ENCODE measurements around the gene DPP9.
"Not testable (repeated sequence)": the region's sequence is repeated elsewhere in the genome, so short reads cannot be mapped to it uniquely, and the experiment has no call there.

DPP9 gene

DNA sequence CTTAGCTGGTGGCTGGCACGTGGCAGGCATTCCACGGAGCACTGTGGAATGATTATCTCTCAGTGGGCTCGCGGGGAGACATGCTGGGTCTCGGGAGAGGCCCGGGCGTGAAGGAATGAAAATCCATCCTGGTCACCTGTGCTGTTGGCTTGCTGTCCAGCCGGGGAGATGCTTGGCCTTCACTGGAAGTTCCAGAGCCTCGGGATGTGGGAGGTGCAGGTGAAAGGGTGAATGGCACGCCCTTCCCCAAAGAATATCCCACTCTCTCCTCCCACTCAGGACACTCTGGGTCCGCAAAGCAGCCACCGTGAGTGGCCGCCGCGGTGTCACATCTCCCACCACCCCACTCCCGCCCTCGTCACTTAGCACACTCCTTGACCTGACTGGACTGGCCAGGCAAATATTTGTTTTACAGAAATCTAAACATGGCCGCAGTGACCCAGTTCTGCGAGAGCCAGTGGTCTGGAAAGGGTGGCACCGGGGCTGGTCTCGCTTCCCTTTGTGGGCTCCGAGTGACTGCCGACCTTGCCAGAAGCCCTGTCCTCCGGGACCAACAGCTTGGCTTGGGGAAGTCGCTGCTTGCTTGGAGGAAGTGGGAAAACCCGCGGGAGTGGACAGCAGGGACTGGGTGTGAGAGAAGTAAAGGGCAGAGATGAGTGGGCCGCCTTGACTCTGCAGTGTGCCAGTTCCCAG, 8.0 kb downstream of the DPP9 start:
- no peaks in the 10 kb centered on the region for H3K9me3 ChIP-seq (ENCODE audit: control insufficient read depth, low read depth, low read length)
- H3K36me3 ChIP-seq (ENCODE audit: control insufficient read depth, low read depth, low read length): peaks cover 48% of the 10 kb centered on the region
- no peaks in the 10 kb centered on the region for H3K27me3 ChIP-seq (ENCODE audit: control insufficient read depth, insufficient read depth, low read length)
- H3K9ac ChIP-seq (ENCODE audit: low read length): no peak overlapping the region
- H3K4me3 ChIP-seq (ENCODE audit: low read length): no peak overlapping the region
- no peak overlapping the region for H3K27ac ChIP-seq (ENCODE audit: low read length)
- H3K4me1 ChIP-seq (ENCODE audit: control insufficient read depth, low read depth, low read length): no peaks in the 10 kb centered on the region

DNA sequence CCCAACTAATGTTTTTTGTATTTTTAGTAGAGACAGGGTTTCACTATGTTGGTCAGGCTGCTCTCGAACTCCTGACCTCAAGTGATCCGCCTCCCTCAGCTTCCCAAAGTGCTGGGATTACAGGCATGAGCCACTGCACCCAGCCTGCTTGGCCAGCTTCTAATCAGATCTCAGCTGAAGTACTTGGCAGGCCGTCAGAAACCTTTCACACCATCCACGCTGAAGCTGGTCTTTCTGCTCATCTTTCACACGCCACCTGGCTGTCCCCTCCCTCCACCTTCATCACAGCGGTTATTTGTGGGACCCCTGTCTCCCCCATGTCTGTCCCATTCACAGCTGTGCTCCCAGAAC, 8.5 kb downstream of the DPP9 start:
- not testable (repeated sequence) for H3K9me3 ChIP-seq (ENCODE audit: control insufficient read depth, low read depth, low read length); H3K27me3 ChIP-seq (ENCODE audit: control insufficient read depth, insufficient read depth, low read length); H3K9ac ChIP-seq (ENCODE audit: low read length); H3K4me1 ChIP-seq (ENCODE audit: control insufficient read depth, low read depth, low read length); H3K27ac ChIP-seq (ENCODE audit: low read length); H3K4me3 ChIP-seq (ENCODE audit: low read length)
- H3K36me3 ChIP-seq (ENCODE audit: control insufficient read depth, low read depth, low read length): peaks cover 53% of the 10 kb centered on the region

DNA sequence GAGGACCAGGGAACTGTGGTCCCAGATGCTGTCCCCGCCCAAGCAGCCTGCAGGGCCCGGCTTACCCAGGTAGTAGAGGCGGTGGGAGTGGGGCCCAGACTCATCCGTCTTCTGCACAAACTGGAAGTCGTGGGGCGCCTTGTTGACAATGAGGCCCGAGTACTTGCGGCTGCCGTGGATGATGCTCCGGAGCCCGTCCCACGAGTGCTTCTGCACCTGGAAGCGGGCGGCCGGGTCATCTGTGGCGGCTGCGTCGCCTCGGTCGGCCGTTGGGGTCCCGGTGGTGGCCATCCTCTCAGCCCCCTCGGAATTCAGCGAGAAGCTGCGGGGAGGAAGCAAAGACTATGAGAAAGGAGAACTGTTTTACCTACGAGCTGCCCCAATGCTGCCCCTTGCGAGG, 9.6 kb downstream of the DPP9 start:
- H3K27me3 ChIP-seq (ENCODE audit: control insufficient read depth, insufficient read depth, low read length): no peaks in the 10 kb centered on the region
- H3K4me3 ChIP-seq (ENCODE audit: low read length): no peak overlapping the region
- no peaks in the 10 kb centered on the region for H3K9me3 ChIP-seq (ENCODE audit: control insufficient read depth, low read depth, low read length)
- H3K27ac ChIP-seq (ENCODE audit: low read length): no peak overlapping the region
- peaks cover 54% of the 10 kb centered on the region for H3K36me3 ChIP-seq (ENCODE audit: control insufficient read depth, low read depth, low read length)
- no peak overlapping the region for H3K9ac ChIP-seq (ENCODE audit: low read length)
- no peaks in the 10 kb centered on the region for H3K4me1 ChIP-seq (ENCODE audit: control insufficient read depth, low read depth, low read length)

DNA sequence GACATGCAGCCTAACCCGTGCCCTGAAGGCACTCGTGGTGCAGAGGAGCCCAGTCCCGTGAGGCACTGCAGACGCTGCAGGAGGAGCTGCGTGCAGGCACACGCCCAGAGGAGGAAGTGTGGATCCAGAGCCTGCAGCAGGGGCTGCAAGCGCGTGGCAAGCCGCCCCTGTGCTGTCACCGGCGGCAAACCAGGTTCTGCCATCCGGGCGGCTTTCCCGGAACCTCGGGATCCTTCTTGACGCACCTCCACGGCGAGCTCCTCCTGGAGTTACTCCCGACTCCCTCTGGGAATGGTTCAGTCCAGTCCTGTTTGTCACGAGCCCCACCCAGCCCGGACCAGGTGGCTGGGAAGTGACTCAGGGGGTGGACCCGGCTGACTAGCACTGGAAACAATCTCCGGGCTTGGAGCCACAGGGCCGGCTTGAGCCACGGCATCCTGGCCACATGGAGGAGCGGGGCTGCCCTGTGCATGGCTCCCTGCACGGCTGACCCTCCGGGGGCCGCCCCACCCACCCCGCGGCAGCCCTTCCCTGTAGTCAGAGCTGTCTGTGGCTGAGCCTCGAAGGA, 10.2 kb downstream of the DPP9 start:
- peaks cover 48% of the 10 kb centered on the region for H3K36me3 ChIP-seq (ENCODE audit: control insufficient read depth, low read depth, low read length)
- H3K27ac ChIP-seq (ENCODE audit: low read length): no peak overlapping the region
- no peaks in the 10 kb centered on the region for H3K4me1 ChIP-seq (ENCODE audit: control insufficient read depth, low read depth, low read length)
- no peaks in the 10 kb centered on the region for H3K27me3 ChIP-seq (ENCODE audit: control insufficient read depth, insufficient read depth, low read length)
- no peaks in the 10 kb centered on the region for H3K9me3 ChIP-seq (ENCODE audit: control insufficient read depth, low read depth, low read length)
- no peak overlapping the region for H3K9ac ChIP-seq (ENCODE audit: low read length)
- no peak overlapping the region for H3K4me3 ChIP-seq (ENCODE audit: low read length)

DNA sequence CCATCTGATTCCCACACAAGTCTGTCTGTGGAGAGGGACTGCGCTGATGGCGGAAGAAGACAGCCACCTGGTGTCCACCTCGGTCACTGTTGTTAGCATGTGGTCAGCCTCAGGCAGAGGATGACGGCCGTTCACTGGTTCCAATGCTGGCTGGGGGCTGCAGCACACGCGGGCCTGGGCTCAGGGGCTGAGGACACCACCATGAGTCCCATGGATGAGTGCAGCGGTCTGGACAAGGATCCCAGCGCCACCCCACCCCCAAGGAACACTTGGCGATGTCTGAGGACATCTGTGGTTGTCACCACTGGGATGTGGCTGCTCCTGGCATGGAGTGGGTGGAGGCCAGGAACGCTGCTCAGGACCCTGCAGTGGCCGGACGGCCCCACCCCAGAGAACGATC, 10.9 kb downstream of the DPP9 start:
- no peaks in the 10 kb centered on the region for H3K9me3 ChIP-seq (ENCODE audit: control insufficient read depth, low read depth, low read length)
- no peak overlapping the region for H3K27ac ChIP-seq (ENCODE audit: low read length)
- H3K27me3 ChIP-seq (ENCODE audit: control insufficient read depth, insufficient read depth, low read length): no peaks in the 10 kb centered on the region
- H3K9ac ChIP-seq (ENCODE audit: low read length): no peak overlapping the region
- no peaks in the 10 kb centered on the region for H3K4me1 ChIP-seq (ENCODE audit: control insufficient read depth, low read depth, low read length)
- H3K4me3 ChIP-seq (ENCODE audit: low read length): no peak overlapping the region
- H3K36me3 ChIP-seq (ENCODE audit: control insufficient read depth, low read depth, low read length): peaks cover 41% of the 10 kb centered on the region

DNA sequence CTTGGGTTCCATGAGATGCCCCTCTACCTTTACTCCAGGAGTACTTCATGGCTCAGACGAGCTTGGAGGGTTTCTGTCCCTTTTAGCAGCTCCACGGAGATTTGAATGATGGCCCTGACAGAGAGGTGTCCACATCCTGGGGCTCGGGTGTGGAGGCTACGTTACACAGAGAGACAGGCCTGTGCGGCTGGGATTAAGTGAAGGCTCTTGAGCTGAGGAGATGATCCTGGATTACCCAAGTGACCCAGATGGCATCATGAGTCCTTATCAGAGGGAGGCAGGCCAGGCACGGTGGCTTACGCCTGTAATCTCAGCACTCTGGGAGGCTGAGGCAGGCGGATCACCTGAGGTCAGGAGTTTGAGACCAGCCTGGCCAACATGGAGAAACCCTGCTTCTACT, 12.4 kb downstream of the DPP9 start:
- no peak overlapping the region for H3K27ac ChIP-seq (ENCODE audit: low read length)
- no peaks in the 10 kb centered on the region for H3K9me3 ChIP-seq (ENCODE audit: control insufficient read depth, low read depth, low read length)
- H3K4me3 ChIP-seq (ENCODE audit: low read length): no peak overlapping the region
- H3K36me3 ChIP-seq (ENCODE audit: control insufficient read depth, low read depth, low read length): peaks cover 38% of the 10 kb centered on the region
- H3K9ac ChIP-seq (ENCODE audit: low read length): no peak overlapping the region
- H3K27me3 ChIP-seq (ENCODE audit: control insufficient read depth, insufficient read depth, low read length): no peaks in the 10 kb centered on the region
- H3K4me1 ChIP-seq (ENCODE audit: control insufficient read depth, low read depth, low read length): no peaks in the 10 kb centered on the region

DNA sequence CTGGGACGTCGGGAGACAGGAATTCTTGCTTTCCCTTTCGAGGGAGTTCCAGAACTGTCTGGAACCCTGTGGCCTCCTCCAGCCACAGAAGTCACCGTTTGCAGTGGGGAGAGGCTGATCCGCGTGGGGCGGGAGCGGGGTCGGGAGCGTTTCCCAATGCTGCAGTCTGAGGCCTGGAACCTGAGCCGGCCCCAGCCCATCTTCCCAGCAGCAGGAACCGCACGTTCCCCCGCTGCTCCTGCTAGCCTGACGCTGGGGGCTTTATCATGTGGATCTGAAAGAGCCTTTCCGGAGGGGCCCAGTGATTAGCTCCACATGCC, 13.4 kb downstream of the DPP9 start:
- no peaks in the 10 kb centered on the region for H3K4me1 ChIP-seq (ENCODE audit: control insufficient read depth, low read depth, low read length)
- H3K27ac ChIP-seq (ENCODE audit: low read length): no peak overlapping the region
- H3K27me3 ChIP-seq (ENCODE audit: control insufficient read depth, insufficient read depth, low read length): no peaks in the 10 kb centered on the region
- H3K36me3 ChIP-seq (ENCODE audit: control insufficient read depth, low read depth, low read length): peaks cover 40% of the 10 kb centered on the region
- H3K9me3 ChIP-seq (ENCODE audit: control insufficient read depth, low read depth, low read length): no peaks in the 10 kb centered on the region
- no peak overlapping the region for H3K9ac ChIP-seq (ENCODE audit: low read length)
- H3K4me3 ChIP-seq (ENCODE audit: low read length): no peak overlapping the region

DNA sequence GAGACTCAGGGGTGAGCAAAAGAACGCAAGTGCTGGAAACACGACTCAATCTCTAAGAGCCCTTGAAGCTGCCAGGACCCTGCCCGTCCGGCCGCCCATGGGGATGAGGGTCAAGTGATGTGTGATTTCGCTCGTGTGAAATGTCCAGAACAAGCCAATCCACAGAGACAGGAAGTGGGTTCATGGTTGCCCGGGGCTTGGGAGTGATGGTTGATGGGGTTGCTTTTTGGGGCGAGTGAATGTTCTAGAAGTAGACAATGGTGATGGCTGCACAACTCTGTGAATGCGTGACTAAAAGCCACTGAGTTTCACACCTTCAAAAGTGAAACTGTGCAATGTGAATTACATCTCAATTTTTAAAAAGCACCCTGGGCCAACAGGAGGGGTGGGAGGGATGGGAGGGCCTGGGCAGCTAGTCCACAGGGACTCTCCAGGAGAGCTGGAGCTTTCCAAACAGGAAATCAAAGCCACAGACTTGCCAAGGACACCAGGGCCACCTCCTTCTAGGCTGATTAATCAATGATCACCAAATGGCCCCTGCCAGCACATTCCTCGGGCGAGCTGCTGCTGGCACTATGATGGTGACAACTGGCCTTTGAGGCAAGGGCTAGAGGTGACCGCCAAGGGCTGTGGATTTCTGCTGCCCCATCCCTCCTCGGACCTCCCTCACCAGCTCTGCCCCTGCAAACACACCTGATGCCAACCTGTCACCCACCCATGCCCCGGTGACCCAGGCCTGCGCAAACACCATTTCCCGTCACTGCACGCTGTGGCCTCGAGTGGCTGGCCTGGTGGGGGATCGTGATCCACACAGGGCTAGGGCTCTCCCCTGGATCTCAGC, 14.0 kb downstream of the DPP9 start:
- H3K9me3 ChIP-seq (ENCODE audit: control insufficient read depth, low read depth, low read length): no peaks in the 10 kb centered on the region
- H3K27me3 ChIP-seq (ENCODE audit: control insufficient read depth, insufficient read depth, low read length): no peaks in the 10 kb centered on the region
- peaks cover 41% of the 10 kb centered on the region for H3K36me3 ChIP-seq (ENCODE audit: control insufficient read depth, low read depth, low read length)
- no peaks in the 10 kb centered on the region for H3K4me1 ChIP-seq (ENCODE audit: control insufficient read depth, low read depth, low read length)
- H3K4me3 ChIP-seq (ENCODE audit: low read length): no peak overlapping the region
- no peak overlapping the region for H3K27ac ChIP-seq (ENCODE audit: low read length)
- no peak overlapping the region for H3K9ac ChIP-seq (ENCODE audit: low read length)

DNA sequence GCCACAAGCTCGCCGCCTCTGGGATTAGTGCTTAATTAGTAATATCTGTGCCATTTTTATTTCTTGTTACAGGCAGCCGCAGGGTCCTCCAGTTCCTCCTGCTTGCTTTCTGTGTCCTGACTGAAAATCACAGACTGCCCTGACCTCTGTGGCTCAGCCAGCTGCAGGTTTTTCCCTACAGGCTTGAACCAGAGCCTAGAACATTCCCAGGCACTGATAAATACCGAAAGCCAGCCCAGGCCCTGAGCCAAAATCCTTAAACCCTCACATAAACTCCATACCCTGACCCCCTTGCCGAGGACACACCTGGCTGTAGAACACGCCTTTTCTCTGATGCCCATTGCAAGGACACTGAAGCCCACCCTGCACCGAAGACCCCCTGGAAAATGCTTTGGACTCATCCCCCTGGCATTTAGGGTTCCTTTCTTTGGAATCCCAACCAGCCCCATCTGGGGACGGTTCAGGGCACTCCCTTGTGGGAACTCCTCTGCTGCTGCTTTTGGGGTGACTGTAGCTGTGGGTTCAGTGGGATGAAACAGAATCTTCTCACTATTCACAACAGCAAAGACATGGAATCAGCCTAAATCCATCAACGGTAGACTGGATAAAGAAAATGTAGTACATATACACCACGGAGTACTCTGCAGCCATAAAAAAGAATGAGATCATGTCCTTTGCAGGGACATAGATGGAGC, 15.5 kb downstream of the DPP9 start:
- Histone ChIP-seq H3K36me3 (ENCODE audit: control insufficient read depth, low read depth, low read length) (peaks cover 41% of the 10 kb centered on the region), H3K27ac (ENCODE audit: low read length) (no peak overlapping the region), H3K9ac (ENCODE audit: low read length) (no peak overlapping the region), H3K9me3 (ENCODE audit: control insufficient read depth, low read depth, low read length) (no peaks in the 10 kb centered on the region), H3K27me3 (ENCODE audit: control insufficient read depth, insufficient read depth, low read length) (no peaks in the 10 kb centered on the region), H3K4me3 (ENCODE audit: low read length) (no peak overlapping the region), H3K4me1 (ENCODE audit: control insufficient read depth, low read depth, low read length) (no peaks in the 10 kb centered on the region)

DNA sequence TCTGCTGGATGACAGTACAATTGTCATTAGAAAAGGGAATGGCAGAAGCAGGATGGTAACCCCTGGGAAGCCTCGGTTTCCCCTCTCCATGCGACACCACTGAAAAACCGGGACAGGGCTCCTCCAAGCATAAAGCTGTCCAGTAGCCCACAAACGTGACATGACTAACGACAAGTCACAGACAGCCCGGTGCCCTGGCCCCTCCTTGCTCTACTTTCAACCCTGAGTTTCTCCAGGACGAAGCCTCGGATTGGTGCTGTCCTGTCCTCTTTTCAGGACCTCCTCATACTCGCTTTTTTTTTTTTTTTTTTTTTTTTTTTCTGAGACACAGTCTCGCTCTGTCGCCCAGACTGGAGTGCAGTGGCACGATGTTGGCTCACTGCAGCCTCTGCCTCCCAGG, 16.3 kb downstream of the DPP9 start:
- Histone ChIP-seq H3K9me3 (ENCODE audit: control insufficient read depth, low read depth, low read length) (no peaks in the 10 kb centered on the region), H3K4me1 (ENCODE audit: control insufficient read depth, low read depth, low read length) (no peaks in the 10 kb centered on the region), H3K4me3 (ENCODE audit: low read length) (no peak overlapping the region), H3K27me3 (ENCODE audit: control insufficient read depth, insufficient read depth, low read length) (no peaks in the 10 kb centered on the region), H3K9ac (ENCODE audit: low read length) (no peak overlapping the region), H3K27ac (ENCODE audit: low read length) (no peak overlapping the region), H3K36me3 (ENCODE audit: control insufficient read depth, low read depth, low read length) (peaks cover 39% of the 10 kb centered on the region)

DNA sequence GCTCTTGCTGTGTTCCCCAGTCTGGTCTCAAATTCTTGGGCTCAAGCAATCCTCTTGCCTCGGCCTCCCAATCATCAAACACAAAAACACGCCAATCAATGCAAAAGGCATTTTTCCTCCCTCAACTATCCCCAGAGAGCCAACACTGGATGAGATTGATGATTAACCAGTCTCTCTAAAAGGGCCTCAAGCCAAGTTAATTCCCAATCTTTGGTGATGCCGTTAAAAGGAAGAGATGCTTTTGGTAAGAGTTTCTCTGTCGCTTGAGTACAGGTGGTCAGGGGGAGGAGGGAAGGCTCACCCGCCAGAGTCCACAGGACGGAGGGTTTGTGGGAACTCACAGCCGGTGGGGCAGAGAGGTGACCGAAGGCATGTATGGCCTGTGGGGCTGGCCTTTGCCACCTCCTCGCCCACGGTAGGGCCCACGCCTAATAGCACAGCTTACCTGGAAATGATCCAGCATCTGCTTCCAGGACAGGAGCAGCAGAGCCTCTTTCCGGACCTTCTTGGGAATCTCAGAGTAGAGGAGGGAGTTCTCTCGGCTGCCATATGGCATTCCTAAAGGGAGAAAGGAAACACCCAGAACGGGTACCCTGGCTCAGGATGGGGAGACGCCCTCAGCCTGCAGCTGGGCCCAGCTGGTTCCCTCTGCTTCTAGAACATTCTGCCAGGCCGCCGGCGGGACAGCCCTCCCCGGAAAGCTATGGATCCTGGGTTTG, 18.1 kb downstream of the DPP9 start:
- H3K27ac ChIP-seq (ENCODE audit: low read length): no peak overlapping the region
- H3K4me1 ChIP-seq (ENCODE audit: control insufficient read depth, low read depth, low read length): no peaks in the 10 kb centered on the region
- H3K4me3 ChIP-seq (ENCODE audit: low read length): no peak overlapping the region
- no peak overlapping the region for H3K9ac ChIP-seq (ENCODE audit: low read length)
- no peaks in the 10 kb centered on the region for H3K9me3 ChIP-seq (ENCODE audit: control insufficient read depth, low read depth, low read length)
- no peaks in the 10 kb centered on the region for H3K27me3 ChIP-seq (ENCODE audit: control insufficient read depth, insufficient read depth, low read length)
- H3K36me3 ChIP-seq (ENCODE audit: control insufficient read depth, low read depth, low read length): peaks cover 47% of the 10 kb centered on the region

Data from iPS-18a (cell line).